Keratinocyte (primary cell): ENCODE data around the gene FBXO9. TPM values are rescaled to one million over a fixed set of nuclear protein-coding genes. Genes with fewer than 3 reads are reported as not detected.

Experiments
- DNase-seq: peaks from one replicate; pipeline ENCODE4 v3.0.0-alpha.2; 2011; ENCODE audit warnings: low read depth, missing footprints, low spot score
- FAIRE-seq: peaks from 2 replicates; lab custom pipeline; 2011; peaks lifted over from hg19 to GRCh38; lab: Jason Lieb, UNC
- H2AFZ ChIP-seq: 2 replicates; pipeline ENCODE4 v1.6.0; 2012; ENCODE audit warnings: low read length, control low read depth, inconsistent platforms; ENCODE audit not compliant: control insufficient read depth
- H3K27ac ChIP-seq: 2 replicates; pipeline ENCODE4 v1.5.1; 2011; ENCODE audit warnings: low read length; ENCODE audit not compliant: control insufficient read depth, insufficient read depth
- H3K27me3 ChIP-seq: 3 replicates; pipeline ENCODE4 v1.6.0; 2011; ENCODE audit warnings: low read length; ENCODE audit not compliant: control insufficient read depth, insufficient read depth; ENCODE audit errors: extremely low read depth
- H3K36me3 ChIP-seq, 2 experiments: 2 replicates in 1 of 2; 3 replicates in 1 of 2; pipeline ENCODE4 v1.5.1; 2011; ENCODE audit warnings: low read length in 2 of 2, mild to moderate bottlenecking in 1 of 2; ENCODE audit not compliant: control insufficient read depth in 2 of 2, insufficient read depth in 2 of 2; ENCODE audit errors: extremely low read depth in 1 of 2
- H3K4me1 ChIP-seq: 3 replicates; pipeline ENCODE4 v1.5.1; 2011; ENCODE audit warnings: low read length; ENCODE audit not compliant: control insufficient read depth, insufficient read depth; ENCODE audit errors: extremely low read depth
- H3K4me2 ChIP-seq: 3 replicates; pipeline ENCODE4 v1.6.0; 2011; ENCODE audit warnings: low read depth, low read length; ENCODE audit not compliant: control insufficient read depth, insufficient read depth; ENCODE audit errors: extremely low read depth
- H3K4me3 ChIP-seq, 3 experiments: fragments of 200-600 bp in 1 of 3; sonication (generic) in 1 of 3; 2 replicates in 2 of 3; 3 replicates in 1 of 3; pipeline ENCODE4 v1.5.1; 2011 to 2016; ENCODE audit warnings: low read length in 3 of 3, mild to moderate bottlenecking in 3 of 3, control low read depth in 2 of 3, inconsistent platforms in 1 of 3, low read depth in 1 of 3, mixed read lengths in 1 of 3, mixed run types in 1 of 3, moderate library complexity in 1 of 3; ENCODE audit not compliant: control insufficient read depth in 2 of 3, insufficient read depth in 2 of 3; ENCODE audit errors: extremely low read depth in 1 of 3
- H3K79me2 ChIP-seq: 2 replicates; pipeline ENCODE4 v1.6.0; 2012; ENCODE audit warnings: low read length; ENCODE audit not compliant: control insufficient read depth, insufficient read depth
- H3K9ac ChIP-seq: 3 replicates; pipeline ENCODE4 v1.6.0; 2011; ENCODE audit warnings: low read length; ENCODE audit not compliant: control insufficient read depth, insufficient read depth; ENCODE audit errors: extremely low read depth
- H3K9me1 ChIP-seq: 3 replicates; pipeline ENCODE4 v1.6.0; 2011; ENCODE audit warnings: low read length; ENCODE audit not compliant: control insufficient read depth, insufficient read depth; ENCODE audit errors: extremely low read depth
- H3K9me3 ChIP-seq: 2 replicates; pipeline ENCODE4 v1.5.1; 2012; ENCODE audit warnings: low read depth, low read length; ENCODE audit not compliant: control insufficient read depth
- H4K20me1 ChIP-seq: 3 replicates; pipeline ENCODE4 v1.6.0; 2011; ENCODE audit warnings: low read length; ENCODE audit not compliant: control insufficient read depth, insufficient read depth; ENCODE audit errors: extremely low read depth
- CTCF ChIP-seq, 3 experiments: IDR thresholded peaks in 1 of 3; conservative IDR thresholded peaks in 1 of 3; optimal IDR thresholded peaks in 1 of 3; 2 replicates in 2 of 3; 3 replicates in 1 of 3; pipeline versions ENCODE3 to v1.5.1; 2011; ENCODE audit warnings: low read length in 3 of 3, mild to moderate bottlenecking in 3 of 3, moderate library complexity in 2 of 3, control low read depth in 1 of 3, inconsistent platforms in 1 of 3; ENCODE audit not compliant: insufficient read depth in 2 of 3; ENCODE audit errors: extremely low read depth in 1 of 3
- EZH2 ChIP-seq: IDR thresholded peaks from one replicate; pipeline ENCODE4 v1.6.1; 2012; ENCODE audit warnings: inconsistent platforms, mild to moderate bottlenecking, low read length, moderate library complexity
- dilution Hi-C: fragments of 300-500 bp; cut with MboI; formaldehyde crosslinking; loops from one replicate; pipeline ENCODE4 v1.7.0; 2020; ENCODE audit warnings: low sequenced_read_pairs; ENCODE audit not compliant: extremely low pct_ligation_motif_present
- polyA plus RNA-seq, 5 experiments: library from polyadenylated mRNA; depleted of rRNA in 3 of 5; stranded (reverse) in 3 of 5; stranded (forward) in 1 of 5; unstranded in 1 of 5; fragments of >200 nt; gene quantifications; 1 replicate in 1 of 5; 2 replicates in 3 of 5; 3 replicates in 1 of 5; pipeline versions ENCODE4 v1.2.1 to v1.2.3, GENCODE V29; 2011 to 2012; ENCODE audit warnings: missing spikeins in 2 of 5, low read depth in 1 of 5, low replicate concordance in 1 of 5

The FBXO9 gene
- polyA plus RNA-seq, 1 donor (not counting 4 experiments of a cell fraction or from before 2014, with no cell fraction given), result 71.8 TPM

GRCh38 chr6:53113742-53114141 lies 48.5 kb downstream of the FBXO9 start:
- Histone ChIP-seq H3K27me3 (no peaks in the 10 kb centered on the region), H3K36me3 (no peaks in the 10 kb centered on the region), H2AFZ (no peak overlapping the region), H3K9ac (no peak overlapping the region), H3K79me2 (no peaks in the 10 kb centered on the region), H3K27ac (no peak overlapping the region), H3K9me3 (no peaks in the 10 kb centered on the region), H3K4me3 (no peak overlapping the region), H3K4me1 (peaks cover 26% of the 10 kb centered on the region), H3K9me1 (no peaks in the 10 kb centered on the region), H3K4me2 (no peak overlapping the region), H4K20me1 (no peaks in the 10 kb centered on the region)
- no peak for TF ChIP-seq CTCF (optimal IDR thresholded peaks at IDR 0.05 in 1 of 3, IDR thresholded peaks at IDR 0.05 in 1 of 3, conservative IDR thresholded peaks at IDR 0.05 in 1 of 3; ENCODE audit: extremely low read depth in 1 of 3, insufficient read depth in 2 of 3, low read length in 3 of 3)
- TF ChIP-seq EZH2, result no peak
- DNase-seq (no peak), FAIRE-seq (no peak)
- dilution Hi-C loops, result no loop called here

DNA sequence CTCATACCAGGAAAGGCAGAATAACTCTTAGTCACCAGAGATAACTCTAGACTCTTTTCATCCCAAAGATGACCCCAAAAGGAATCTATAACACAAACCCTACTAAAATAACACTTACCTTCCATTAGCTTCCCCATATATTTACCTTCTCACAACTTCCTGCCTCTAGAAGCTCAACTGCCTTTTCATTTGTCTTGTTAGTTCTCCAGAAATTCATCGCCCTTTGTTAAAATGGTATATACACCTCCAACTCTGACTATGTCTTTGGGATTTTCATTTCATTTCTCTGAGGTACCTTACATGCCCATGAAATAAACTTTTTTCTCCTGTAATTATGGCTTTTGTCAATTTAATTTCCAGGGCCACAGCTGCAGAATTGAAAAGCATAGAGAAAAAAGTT lies 49.9 kb downstream of the FBXO9 start:
- H2AFZ ChIP-seq, result no peak overlapping the region
- H4K20me1 ChIP-seq, result no peaks in the 10 kb centered on the region
- no peak overlapping the region for H3K4me3 ChIP-seq
- no peak overlapping the region for H3K9ac ChIP-seq
- H3K9me3 ChIP-seq, result no peaks in the 10 kb centered on the region
- H3K36me3 ChIP-seq, result no peaks in the 10 kb centered on the region
- no peaks in the 10 kb centered on the region for H3K79me2 ChIP-seq
- peaks cover 36% of the 10 kb centered on the region for H3K4me1 ChIP-seq
- no peaks in the 10 kb centered on the region for H3K9me1 ChIP-seq
- DNase-seq (no peak), FAIRE-seq (no peak)
- dilution Hi-C loops, result no loop called here
- no peaks in the 10 kb centered on the region for H3K27me3 ChIP-seq
- TF ChIP-seq EZH2 (no peak), CTCF (optimal IDR thresholded peaks at IDR 0.05 in 1 of 3, IDR thresholded peaks at IDR 0.05 in 1 of 3, conservative IDR thresholded peaks at IDR 0.05 in 1 of 3; ENCODE audit: extremely low read depth in 1 of 3, insufficient read depth in 2 of 3, low read length in 3 of 3) (no peak)
- no peak overlapping the region for H3K27ac ChIP-seq
- H3K4me2 ChIP-seq, result no peak overlapping the region
